ENCODE results near the gene NDUFA11. TPM values are rescaled to one million over a fixed set of nuclear protein-coding genes. Genes with fewer than 3 reads are reported as not detected.

The NDUFA11 gene
- total RNA-seq, 1 experiment from 2014 or later, result 169 TPM

- TF ChIP-seq CTCF (conservative IDR thresholded peaks at IDR 0.05) (no peak), EZH2 (IDR thresholded peaks at IDR 0.05; ENCODE audit: low read depth) (no peak)
- no peak overlapping the region for H3K4me2 ChIP-seq
- H4K20me1 ChIP-seq (ENCODE audit: insufficient read depth), result no peaks in the 10 kb centered on the region
- H3K79me2 ChIP-seq (ENCODE audit: low read depth), result no peaks in the 10 kb centered on the region
- no peak overlapping the region for H3K27ac ChIP-seq
- H3K36me3 ChIP-seq (ENCODE audit: low read depth), result no peaks in the 10 kb centered on the region
- H3K27me3 ChIP-seq (ENCODE audit: insufficient read depth, low read depth), result no peaks in the 10 kb centered on the region
- no peaks in the 10 kb centered on the region for H3F3A ChIP-seq (ENCODE audit: insufficient read depth, low read depth)
- intact Hi-C loops (cut with micrococcal nuclease; ENCODE audit: unreplicated experiment), result no loop called here
- no peaks in the 10 kb centered on the region for H3K4me1 ChIP-seq (replicated peaks; ENCODE audit: insufficient read depth)
- no peaks in the 10 kb centered on the region for H3K9me2 ChIP-seq (ENCODE audit: insufficient read depth)
- ChIA-PET POLR2A (ENCODE audit: unreplicated experiment) (no interaction called here), CTCF (no interaction called here)
- H3K4me3 ChIP-seq, result no peak overlapping the region
- no TSS peak for BruUV-seq (replicated peaks)
- H2AFZ ChIP-seq, result no peak overlapping the region
- no peaks in the 10 kb centered on the region for H3K9me3 ChIP-seq (ENCODE audit: insufficient read depth, low read depth)
- DNase-seq, result no peak
Measured at GRCh38 chr19:5932609-5933262, 29.1 kb upstream of the NDUFA11 start.

GRCh38 chr19:5932146-5932545 lies 28.6 kb upstream of the NDUFA11 start:
- no peaks in the 10 kb centered on the region for H3K4me1 ChIP-seq (replicated peaks; ENCODE audit: insufficient read depth)
- no peaks in the 10 kb centered on the region for H4K20me1 ChIP-seq (ENCODE audit: insufficient read depth)
- H3K4me3 ChIP-seq, result no peak overlapping the region
- CTCF ChIA-PET, result no interaction called here
- no peaks in the 10 kb centered on the region for H3K79me2 ChIP-seq (ENCODE audit: low read depth)
- no peak overlapping the region for H3K4me2 ChIP-seq
- no peak overlapping the region for H3K27ac ChIP-seq
- no peaks in the 10 kb centered on the region for H3K9me2 ChIP-seq (ENCODE audit: insufficient read depth)
- H3F3A ChIP-seq (ENCODE audit: insufficient read depth, low read depth), result no peaks in the 10 kb centered on the region
- H2AFZ ChIP-seq, result no peak overlapping the region
- BruUV-seq (replicated peaks), result no TSS peak
- no peaks in the 10 kb centered on the region for H3K27me3 ChIP-seq (ENCODE audit: insufficient read depth, low read depth)
- H3K9me3 ChIP-seq (ENCODE audit: insufficient read depth, low read depth), result no peaks in the 10 kb centered on the region
- POLR2A ChIA-PET (ENCODE audit: unreplicated experiment), result no interaction called here
- no peak for DNase-seq
- TF ChIP-seq EZH2 (IDR thresholded peaks at IDR 0.05; ENCODE audit: low read depth) (no peak), CTCF (conservative IDR thresholded peaks at IDR 0.05) (no peak)
- H3K36me3 ChIP-seq (ENCODE audit: low read depth), result no peaks in the 10 kb centered on the region
- intact Hi-C loops (cut with micrococcal nuclease; ENCODE audit: unreplicated experiment), result no loop called here

- DNase-seq, result no peak
- no peaks in the 10 kb centered on the region for H4K20me1 ChIP-seq (ENCODE audit: insufficient read depth)
Measured at GRCh38 chr19:5931251-5931650, 27.7 kb upstream of the NDUFA11 start.

More at GRCh38 chr19:5931251-5931650, 27.7 kb upstream of the NDUFA11 start:
- Histone ChIP-seq H2AFZ (no peak overlapping the region), H3K79me2 (ENCODE audit: low read depth) (no peaks in the 10 kb centered on the region), H3K27me3 (ENCODE audit: insufficient read depth, low read depth) (no peaks in the 10 kb centered on the region), H3K4me3 (no peak overlapping the region), H3K9me3 (ENCODE audit: insufficient read depth, low read depth) (no peaks in the 10 kb centered on the region), H3F3A (ENCODE audit: insufficient read depth, low read depth) (no peaks in the 10 kb centered on the region), H3K36me3 (ENCODE audit: low read depth) (no peaks in the 10 kb centered on the region), H3K27ac (no peak overlapping the region), H3K4me1 (replicated peaks; ENCODE audit: insufficient read depth) (no peaks in the 10 kb centered on the region), H3K9me2 (ENCODE audit: insufficient read depth) (no peaks in the 10 kb centered on the region), H3K4me2 (no peak overlapping the region)
- no peak for TF ChIP-seq EZH2 (IDR thresholded peaks at IDR 0.05; ENCODE audit: low read depth)
- TF ChIP-seq CTCF (conservative IDR thresholded peaks at IDR 0.05), result no peak
- BruUV-seq (replicated peaks), result no TSS peak
- ChIA-PET CTCF (no interaction called here), POLR2A (ENCODE audit: unreplicated experiment) (no interaction called here)
- intact Hi-C loops (cut with micrococcal nuclease; ENCODE audit: unreplicated experiment), result no loop called here

All from PC-9 (cell line).